Measurements from ENCODE around the gene RPAP2.
"Not testable (repeated sequence)": the region's sequence is repeated elsewhere in the genome, so short reads cannot be mapped to it uniquely, and the experiment has no call there.

The RPAP2 gene

GRCh38 chr1:92377991-92378390 is 79.1 kb downstream of the RPAP2 start:
- not testable (repeated sequence) for DNase-seq

DNA sequence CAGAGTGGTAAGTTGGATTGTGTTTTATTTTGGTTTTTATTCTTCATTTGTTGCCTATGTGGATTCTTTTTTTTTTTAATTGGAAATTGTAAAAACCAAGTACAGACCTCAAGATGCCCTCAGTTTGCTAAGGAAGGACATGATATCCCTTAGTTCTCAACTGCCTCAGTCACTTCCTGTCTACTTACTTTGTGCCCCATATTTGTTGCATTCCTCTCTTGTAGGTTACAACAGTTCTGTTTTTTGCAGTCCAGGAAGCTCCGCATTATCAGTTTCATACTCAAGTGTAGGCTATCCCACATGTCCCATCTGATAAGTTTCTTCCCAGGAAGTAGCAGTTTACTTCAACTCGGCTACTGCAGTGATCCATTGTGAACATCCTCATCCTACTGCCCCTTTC is 82.0 kb downstream of the RPAP2 start:
- DNase-seq: no peak

- DNase-seq: not testable (repeated sequence)
These were observed 95.1 kb downstream of the RPAP2 start for GRCh38 chr1:92393966-92394365.

- DNase-seq: no peak
These were observed 99.7 kb downstream of the RPAP2 start for GRCh38 chr1:92398519-92398918.

DNA sequence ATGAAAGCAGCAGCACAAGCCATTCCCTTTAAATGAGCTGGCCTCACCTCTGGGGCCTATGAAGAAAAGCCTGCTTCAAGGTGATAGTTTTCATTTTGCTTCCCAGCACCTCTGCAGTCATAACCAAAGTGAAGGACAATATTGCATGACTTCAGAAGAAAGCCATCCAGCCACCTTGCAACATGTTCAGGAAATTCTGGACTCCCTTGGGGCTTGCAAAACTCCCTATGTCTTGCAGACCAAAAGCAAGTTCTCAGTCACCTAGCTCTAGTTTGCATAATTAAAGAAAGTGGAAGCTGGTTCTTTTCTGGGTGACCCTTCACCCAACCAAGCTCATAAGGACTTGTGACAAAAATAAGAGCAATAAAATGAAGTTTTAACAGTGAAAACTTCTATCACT is 100.2 kb downstream of the RPAP2 start:
- no peak for DNase-seq

GRCh38 chr1:92404661-92405060 is 105.8 kb downstream of the RPAP2 start:
- no peak for DNase-seq

DNA sequence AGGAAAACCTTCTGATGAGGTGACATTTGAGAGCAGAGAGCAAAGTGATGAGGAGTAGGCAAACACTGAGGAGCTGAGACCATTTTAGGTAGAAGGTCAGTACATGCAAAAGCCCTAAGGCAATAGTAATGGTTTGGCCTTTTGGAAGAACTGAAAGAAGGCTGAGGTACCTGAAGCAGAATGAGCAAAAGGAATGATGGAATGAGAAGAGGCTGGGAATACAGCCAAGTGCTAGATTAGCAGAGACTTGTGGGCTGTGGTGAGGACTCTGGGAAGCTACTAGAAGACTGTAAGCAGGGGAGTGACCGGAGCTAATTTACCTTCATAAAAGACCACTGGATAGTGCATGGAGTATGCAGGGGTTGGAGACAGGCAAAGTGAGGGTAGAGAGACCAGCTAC is 110.0 kb downstream of the RPAP2 start:
- no peak for DNase-seq

DNA sequence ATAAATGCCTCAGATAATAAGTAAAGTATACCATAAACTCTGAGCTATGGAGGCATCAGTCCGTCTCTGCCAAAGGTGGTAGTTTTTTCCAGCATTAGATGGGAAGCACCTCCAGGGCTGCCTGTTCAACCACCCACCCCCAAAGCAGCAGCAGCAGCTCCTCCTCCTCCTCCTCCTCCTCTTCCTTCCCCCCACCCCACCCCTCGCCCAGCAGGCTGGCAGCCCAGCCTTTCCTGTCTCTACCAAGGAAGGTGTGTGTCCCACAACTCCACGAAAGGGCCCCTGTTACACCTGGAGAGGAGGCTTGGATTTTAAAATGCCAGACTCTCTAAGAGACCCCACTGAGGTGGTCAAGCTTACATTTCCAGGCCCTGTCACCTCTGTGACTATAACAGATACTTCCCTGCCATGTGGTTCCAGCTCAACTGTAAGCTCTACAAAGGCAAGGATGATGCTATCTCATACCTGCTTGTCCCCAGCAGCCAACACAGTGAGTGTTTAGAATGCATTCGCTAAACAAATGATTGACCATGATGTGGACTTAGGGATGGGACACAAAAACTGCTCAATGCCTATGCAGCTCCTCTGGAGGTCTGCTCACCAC is 111.2 kb downstream of the RPAP2 start:
- no peak for DNase-seq

DNA sequence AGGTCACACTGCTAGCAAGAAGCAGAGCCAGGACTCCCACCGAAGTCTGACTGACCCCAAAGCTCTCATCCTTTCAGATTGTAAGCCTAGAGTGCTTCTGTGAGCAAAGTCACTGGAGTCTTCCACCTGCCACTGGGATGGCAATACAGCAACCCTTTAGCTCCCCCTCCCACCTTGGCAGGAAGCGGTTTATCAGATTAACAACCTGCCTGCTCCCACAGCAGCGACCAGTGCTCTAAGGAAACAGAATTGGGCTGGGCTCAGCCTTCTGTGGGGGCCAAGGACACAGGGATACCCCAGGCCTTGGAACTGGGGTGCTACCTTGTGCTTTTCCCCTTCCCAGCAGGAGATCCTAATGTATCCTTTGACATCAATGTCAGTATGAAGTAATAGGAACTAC is 111.8 kb downstream of the RPAP2 start:
- peak in 5 of 6 experiments; percentile 2 to 34 (median 13) for DNase-seq

- no peak for DNase-seq
These were observed 112.7 kb downstream of the RPAP2 start for GRCh38 chr1:92411511-92411910.

GRCh38 chr1:92419642-92420041 is 120.8 kb downstream of the RPAP2 start:
- DNase-seq: no peak

DNA sequence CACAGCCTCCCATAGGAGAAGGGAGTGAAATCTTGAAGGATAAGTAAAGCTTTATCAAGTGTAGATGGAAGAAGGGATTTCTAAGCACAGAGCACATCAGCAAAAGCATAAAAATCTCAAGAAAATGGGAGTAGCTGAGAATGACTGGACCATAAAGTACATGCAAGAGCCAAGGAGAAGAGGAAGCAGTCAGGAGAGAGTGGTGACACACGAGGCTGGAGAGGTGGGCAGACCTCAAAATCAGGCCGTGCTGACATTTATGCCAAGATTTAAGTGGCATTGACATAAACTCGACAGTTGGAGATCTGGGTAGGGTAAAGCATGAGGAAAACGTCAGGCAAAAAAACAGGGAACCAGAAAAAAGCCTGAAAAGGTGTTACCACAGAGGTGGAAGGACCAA is 125.5 kb downstream of the RPAP2 start:
- no peak for DNase-seq

GRCh38 chr1:92425617-92426016 is 126.8 kb downstream of the RPAP2 start:
- DNase-seq: no peak

DNA sequence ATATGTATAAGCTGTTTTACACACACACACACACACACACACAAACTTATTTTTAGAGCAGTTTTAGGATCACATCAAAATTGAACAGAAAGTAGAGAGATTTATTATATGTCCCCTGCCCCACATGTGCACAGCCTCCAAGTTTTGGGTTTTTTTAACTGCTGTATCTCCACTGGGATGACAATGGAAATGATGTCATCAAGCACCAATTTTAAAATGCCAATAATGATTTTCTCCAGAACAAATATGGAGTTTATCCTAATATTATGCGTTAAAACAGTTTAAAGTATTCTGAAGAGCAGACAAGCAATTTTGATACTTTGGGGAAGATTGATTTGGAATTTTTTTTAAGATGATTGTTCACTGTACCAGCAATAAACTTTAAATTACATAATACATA is 131.2 kb downstream of the RPAP2 start:
- DNase-seq: no peak

DNA sequence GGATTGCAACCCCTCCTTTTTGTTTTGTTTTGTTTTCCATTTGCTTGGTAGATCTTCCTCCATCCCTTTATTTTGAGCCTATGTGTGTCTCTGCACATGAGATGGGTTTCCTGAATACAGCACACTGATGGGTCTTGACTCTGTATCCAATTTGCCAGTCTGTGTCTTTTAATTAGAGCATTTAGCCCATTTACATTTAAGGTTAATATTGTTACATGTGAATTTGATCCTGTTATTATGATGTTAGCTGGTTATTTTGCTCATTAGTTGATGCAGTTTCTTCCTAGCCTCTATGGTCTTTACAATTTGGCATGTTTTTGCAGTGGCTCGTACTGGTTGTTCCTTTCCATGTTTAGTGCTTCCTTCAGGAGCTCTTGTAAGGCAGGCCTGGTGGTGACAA is 135.7 kb downstream of the RPAP2 start:
- DNase-seq: not testable (repeated sequence)

DNA sequence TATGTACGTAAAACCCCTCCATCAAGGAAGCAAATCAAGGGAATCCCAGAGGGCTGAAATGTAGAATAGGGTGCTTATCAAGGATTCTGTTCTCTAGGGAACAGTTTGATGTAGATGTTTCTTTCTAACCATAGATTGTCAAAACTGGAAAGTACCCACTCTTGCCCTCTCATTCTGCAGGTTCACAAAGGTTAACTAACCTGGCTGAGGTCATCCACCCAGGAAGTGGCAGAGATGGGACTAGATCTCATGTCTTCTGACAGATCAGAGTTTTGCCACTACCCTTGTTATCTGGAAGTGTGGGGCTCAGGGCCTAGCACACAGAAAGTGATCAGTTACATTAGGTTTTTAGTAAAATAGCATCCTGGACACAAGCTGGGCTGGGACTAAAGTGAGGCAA is 140.4 kb downstream of the RPAP2 start:
- DNase-seq: no peak

DNA sequence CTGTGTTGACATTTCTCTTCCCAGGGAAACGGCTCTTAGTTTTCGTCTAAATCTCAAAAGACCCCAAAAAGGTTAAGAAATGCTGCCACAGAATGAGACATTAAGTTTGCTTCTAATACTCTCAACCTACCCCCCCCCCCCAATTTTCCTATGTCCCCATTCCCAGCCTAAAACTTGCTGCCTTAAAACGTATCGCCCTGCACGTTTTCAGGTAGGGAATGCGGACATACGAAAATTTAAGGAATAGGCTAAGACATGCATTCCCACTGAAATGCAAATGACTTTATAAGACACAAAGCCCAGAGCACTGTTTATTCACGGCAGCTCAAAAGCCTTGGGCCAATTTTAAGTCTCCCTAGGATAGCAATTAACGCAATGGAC is 142.4 kb downstream of the RPAP2 start:
- no peak for DNase-seq

DNA sequence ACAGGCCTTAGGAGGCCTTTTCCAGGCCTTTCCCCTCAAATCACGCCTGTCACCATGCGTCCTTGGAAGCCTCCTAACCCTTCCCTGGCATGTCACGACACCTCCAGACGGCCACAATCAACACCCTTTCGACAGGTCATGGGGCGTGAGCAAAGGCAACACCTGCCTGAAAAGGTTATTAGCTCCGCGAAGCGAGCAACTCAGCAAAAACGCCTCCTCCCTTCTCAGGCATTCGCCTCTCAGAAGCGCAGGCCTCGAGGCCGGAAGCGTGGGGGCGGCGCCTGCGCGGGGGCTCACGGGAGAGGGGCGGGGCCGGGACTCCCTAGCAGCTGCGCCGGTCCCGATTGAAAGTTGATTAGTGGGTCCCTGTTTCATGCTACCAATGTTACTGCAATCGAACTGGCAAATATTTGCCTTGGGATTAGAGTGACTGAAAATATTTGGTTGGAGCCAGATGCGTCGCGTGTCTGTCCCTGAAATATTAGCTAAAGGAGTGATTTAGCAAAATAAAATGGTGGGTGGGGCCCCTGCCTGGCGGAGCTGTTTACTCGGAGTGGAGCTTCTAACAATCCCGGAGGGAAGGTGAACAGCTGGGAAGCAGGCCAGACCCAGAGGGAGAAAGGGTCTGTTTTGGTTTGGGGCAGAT is 143.0 kb downstream of the RPAP2 start:
- DNase-seq: no peak

DNA sequence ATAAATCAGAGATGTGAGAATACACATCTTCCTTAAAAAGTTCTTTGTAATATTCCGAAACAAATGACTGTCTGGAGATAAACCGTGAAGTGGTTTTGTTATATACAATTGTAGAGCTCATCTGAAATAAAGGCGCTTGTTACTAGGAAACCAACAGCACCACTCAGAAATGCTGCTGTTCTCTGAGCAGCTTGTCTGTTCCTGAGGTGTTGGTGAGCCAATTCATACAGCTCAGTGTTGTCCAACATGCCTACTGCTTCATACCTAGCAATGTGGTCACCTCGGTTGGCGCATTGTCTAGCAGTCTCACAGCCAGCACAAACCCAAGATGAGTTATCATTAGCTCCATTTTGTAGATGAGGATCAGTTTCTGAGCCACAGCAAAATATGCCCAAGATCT is 143.5 kb downstream of the RPAP2 start:
- DNase-seq: no peak

GRCh38 chr1:92443893-92444292 is 145.0 kb downstream of the RPAP2 start:
- DNase-seq: no peak

DNA sequence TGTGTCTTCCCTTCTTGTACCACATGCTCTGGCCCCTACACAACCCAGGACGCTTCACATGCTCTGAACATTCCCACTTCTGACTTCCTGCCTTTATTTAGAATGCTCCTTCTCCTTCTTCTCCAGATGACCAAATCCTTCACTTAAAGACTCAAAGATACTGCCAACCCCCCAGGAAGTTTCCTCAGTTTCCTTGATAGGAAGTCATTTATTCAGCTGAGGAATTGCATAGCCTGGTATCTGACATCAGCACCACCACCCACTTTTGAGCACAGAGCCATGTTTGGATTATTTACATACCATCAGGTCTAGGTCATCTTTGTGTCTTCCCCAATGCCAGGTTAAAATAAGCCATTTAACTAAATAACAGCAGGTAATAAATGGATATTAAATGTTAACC is 145.5 kb downstream of the RPAP2 start:
- no peak for DNase-seq

DNA sequence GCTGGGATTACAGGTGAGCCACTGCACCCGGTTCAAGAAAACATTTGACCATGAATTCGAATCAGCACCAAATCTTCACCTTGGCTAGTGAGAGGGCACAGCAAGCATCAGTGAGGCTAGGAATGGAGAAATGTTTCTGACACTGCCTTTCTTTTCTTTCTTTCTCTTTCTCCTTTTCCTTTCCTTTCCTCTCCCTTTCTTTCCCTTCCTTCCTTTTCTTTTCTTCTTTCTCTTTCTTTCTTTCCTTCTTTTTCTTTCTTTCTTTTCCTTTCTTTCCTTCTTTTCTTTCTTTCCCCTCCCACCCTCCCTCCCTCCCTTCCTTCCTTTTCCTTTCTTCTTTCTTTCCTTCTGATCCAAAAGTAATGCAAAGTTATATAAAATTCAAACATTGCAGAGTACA is 147.0 kb downstream of the RPAP2 start:
- no peak for DNase-seq

DNA sequence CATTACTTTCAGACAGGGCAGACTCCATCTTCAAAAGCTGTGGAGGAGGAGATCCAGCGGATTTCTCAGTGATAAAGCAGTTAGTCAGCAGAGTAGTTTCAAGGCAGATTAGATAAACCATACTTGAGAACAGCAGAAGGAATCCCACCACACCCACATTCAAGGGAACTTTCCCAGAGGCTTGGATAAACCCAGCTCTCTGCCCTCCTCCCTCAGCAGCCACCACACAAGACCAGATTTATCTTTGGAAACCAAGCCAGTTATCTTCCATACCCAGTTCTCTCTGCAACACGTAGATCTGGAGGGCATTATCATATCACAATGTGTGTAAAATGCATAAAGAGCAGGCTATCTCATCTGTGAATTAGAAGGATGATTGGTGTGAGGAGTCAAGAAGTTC is 147.7 kb downstream of the RPAP2 start:
- DNase-seq: no peak

DNA sequence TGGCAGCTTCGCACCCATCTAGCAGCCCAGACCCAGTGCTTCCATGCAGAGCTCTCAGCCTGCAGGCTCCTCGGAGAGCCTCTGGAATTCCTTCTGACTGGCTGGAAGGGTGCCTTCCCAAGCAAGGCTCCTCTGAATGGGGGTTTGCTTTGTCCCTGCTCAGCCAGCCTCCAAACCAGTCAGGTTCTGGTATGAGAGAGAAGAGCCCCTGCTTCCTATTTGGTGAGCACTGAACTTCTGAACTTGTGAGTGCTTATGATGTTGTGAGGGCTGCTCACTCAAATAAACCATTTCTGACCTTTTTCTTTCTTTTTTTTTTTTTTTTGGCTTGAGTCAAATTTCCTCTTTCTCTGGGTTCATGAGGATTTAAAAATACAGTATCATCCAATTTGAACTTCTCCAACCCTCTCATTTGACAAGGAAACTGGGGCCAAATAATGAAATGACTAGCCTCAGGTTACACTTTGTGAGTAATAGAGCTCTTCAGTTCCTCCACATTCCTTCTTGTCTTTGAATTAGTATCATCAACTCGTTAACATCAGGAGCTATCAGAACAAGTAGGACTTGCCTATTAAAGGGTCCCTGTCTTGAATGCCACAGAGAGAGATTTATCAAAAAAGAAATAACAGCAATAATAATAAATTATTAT is 148.3 kb downstream of the RPAP2 start:
- DNase-seq: no peak

DNA sequence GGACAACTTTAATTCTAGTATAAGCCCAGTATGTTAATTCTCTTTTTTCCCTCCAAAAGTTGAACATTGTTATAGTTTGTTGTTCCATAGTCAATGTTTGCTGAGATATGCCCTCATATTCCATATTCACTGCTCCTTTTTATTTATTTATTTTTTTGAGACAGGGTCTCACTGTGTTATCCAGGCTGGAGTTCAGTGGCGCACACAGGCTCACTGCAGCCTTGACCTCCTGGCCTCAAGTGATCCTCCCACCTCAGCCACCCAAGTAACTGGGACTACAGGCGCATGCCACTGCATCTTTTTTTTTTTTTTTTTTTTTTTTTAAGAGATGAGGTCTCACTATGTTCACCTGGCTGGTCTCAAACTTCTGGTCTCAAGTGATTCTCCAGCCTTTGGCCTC is 149.1 kb downstream of the RPAP2 start:
- no peak for DNase-seq

Measured in stimulated activated naive CD4-positive, alpha-beta T cell (primary cell).